Measurements from ENCODE around the gene NAP1L4. TPM values are rescaled to one million over a fixed set of nuclear protein-coding genes. Genes with fewer than 3 reads are reported as not detected.

NAP1L4 gene
- total RNA-seq, 1 experiment from 2014 or later: 184 TPM

GRCh38 chr11:2987881-2988861 is 4.0 kb downstream of the NAP1L4 start:
- ChIA-PET CTCF (no interaction called here), POLR2A (ENCODE audit: low non-redundant PET) (interaction anchor here (1.0 kb wide), 1 partner anchor 61 kb away, joined by 3 read pairs; no protein-coding TSS in a partner anchor)
- peak overlapping the region; percentile 87 for H3K27ac ChIP-seq (ENCODE audit: low read depth, low read length, poor library complexity, severe bottlenecking)
- intact Hi-C loops (cut with micrococcal nuclease; ENCODE audit: unreplicated experiment): no loop called here
- BruUV-seq (replicated peaks): no TSS peak
- H3K27me3 ChIP-seq (replicated peaks; ENCODE audit: insufficient read depth, low read depth, low read length, poor library complexity): no peaks in the 10 kb centered on the region
- peaks cover 4% of the 10 kb centered on the region for H3K36me3 ChIP-seq (ENCODE audit: insufficient read depth, low read length, poor library complexity, severe bottlenecking)
- H3K4me1 ChIP-seq (ENCODE audit: insufficient read depth, low read length, poor library complexity, severe bottlenecking): peaks cover 24% of the 10 kb centered on the region
- no peak for DNase-seq (ENCODE audit: low spot score)
- H3K4me3 ChIP-seq (ENCODE audit: low read depth, low read length, poor library complexity, severe bottlenecking): peak overlapping the region; percentile 96
- no peaks in the 10 kb centered on the region for H3K9me3 ChIP-seq (ENCODE audit: low read depth, low read length, poor library complexity, severe bottlenecking)
- TF ChIP-seq EZH2 (IDR thresholded peaks at IDR 0.05; ENCODE audit: borderline replicate concordance, low read depth, low read length, poor library complexity, severe bottlenecking): no peak

- intact Hi-C loops (cut with micrococcal nuclease; ENCODE audit: unreplicated experiment): no loop called here
- TF ChIP-seq EZH2 (IDR thresholded peaks at IDR 0.05; ENCODE audit: borderline replicate concordance, low read depth, low read length, poor library complexity, severe bottlenecking): no peak
- no peak for TF ChIP-seq CTCF (conservative IDR thresholded peaks at IDR 0.05; ENCODE audit: low read depth, low read length)
- BruUV-seq (replicated peaks): no TSS peak
- H3K36me3 ChIP-seq (ENCODE audit: insufficient read depth, low read length, poor library complexity, severe bottlenecking): peaks cover 8% of the 10 kb centered on the region
- ChIA-PET POLR2A (ENCODE audit: low non-redundant PET) (no interaction called here), CTCF (no interaction called here)
- H3K27ac ChIP-seq (ENCODE audit: low read depth, low read length, poor library complexity, severe bottlenecking): no peak overlapping the region
- H3K9me3 ChIP-seq (ENCODE audit: low read depth, low read length, poor library complexity, severe bottlenecking): no peaks in the 10 kb centered on the region
- no peak overlapping the region for H3K4me3 ChIP-seq (ENCODE audit: low read depth, low read length, poor library complexity, severe bottlenecking)
- H3K4me1 ChIP-seq (ENCODE audit: insufficient read depth, low read length, poor library complexity, severe bottlenecking): peaks cover 11% of the 10 kb centered on the region
- no peak for DNase-seq (ENCODE audit: low spot score)
- H3K27me3 ChIP-seq (replicated peaks; ENCODE audit: insufficient read depth, low read depth, low read length, poor library complexity): no peaks in the 10 kb centered on the region
Measured at GRCh38 chr11:2983908-2984307, 8.2 kb downstream of the NAP1L4 start.

GRCh38 chr11:2982214-2982613 is 9.9 kb downstream of the NAP1L4 start:
- H3K36me3 ChIP-seq (ENCODE audit: insufficient read depth, low read length, poor library complexity, severe bottlenecking): peaks cover 25% of the 10 kb centered on the region
- TF ChIP-seq EZH2 (IDR thresholded peaks at IDR 0.05; ENCODE audit: borderline replicate concordance, low read depth, low read length, poor library complexity, severe bottlenecking): no peak
- no peak for TF ChIP-seq CTCF (conservative IDR thresholded peaks at IDR 0.05; ENCODE audit: low read depth, low read length)
- no TSS peak for BruUV-seq (replicated peaks)

More at GRCh38 chr11:2982214-2982613, 9.9 kb downstream of the NAP1L4 start:
- intact Hi-C loops (cut with micrococcal nuclease; ENCODE audit: unreplicated experiment): no loop called here
- ChIA-PET CTCF (no interaction called here), POLR2A (ENCODE audit: low non-redundant PET) (no interaction called here)
- no peak overlapping the region for H3K4me3 ChIP-seq (ENCODE audit: low read depth, low read length, poor library complexity, severe bottlenecking)
- H3K4me1 ChIP-seq (ENCODE audit: insufficient read depth, low read length, poor library complexity, severe bottlenecking): no peaks in the 10 kb centered on the region
- no peaks in the 10 kb centered on the region for H3K27me3 ChIP-seq (replicated peaks; ENCODE audit: insufficient read depth, low read depth, low read length, poor library complexity)
- no peaks in the 10 kb centered on the region for H3K9me3 ChIP-seq (ENCODE audit: low read depth, low read length, poor library complexity, severe bottlenecking)
- DNase-seq (ENCODE audit: low spot score): no peak
- H3K27ac ChIP-seq (ENCODE audit: low read depth, low read length, poor library complexity, severe bottlenecking): no peak overlapping the region
